ENCODE measurements around the gene RETREG1. TPM values are rescaled to one million over a fixed set of nuclear protein-coding genes. Genes with fewer than 3 reads are reported as not detected.

RETREG1 gene
- total RNA-seq, 1 donor from 2014 or later = 15.8 TPM

DNA sequence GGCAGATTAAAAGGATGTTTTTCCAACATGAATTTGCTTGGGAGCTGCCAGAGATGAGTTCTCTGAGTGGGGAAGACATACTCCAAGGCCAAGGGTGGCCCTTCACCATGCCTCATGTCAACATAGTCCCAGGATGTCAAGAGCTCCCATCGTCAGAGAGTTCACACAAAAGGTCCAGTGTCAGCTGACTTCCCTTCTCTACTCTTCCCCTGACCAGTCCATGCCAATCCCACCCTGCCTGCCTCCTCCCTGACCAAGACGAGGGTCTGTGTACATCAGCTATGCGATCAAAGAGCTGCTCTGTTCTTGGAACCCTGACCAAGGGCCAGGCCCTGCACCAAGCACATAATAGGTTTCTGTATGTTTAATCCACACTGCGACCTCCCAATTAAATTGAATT is 80.0 kb downstream of the RETREG1 start:
- no peaks in the 10 kb centered on the region for H3K4me1 Mint-ChIP-seq (ENCODE audit: unreplicated experiment)

DNA sequence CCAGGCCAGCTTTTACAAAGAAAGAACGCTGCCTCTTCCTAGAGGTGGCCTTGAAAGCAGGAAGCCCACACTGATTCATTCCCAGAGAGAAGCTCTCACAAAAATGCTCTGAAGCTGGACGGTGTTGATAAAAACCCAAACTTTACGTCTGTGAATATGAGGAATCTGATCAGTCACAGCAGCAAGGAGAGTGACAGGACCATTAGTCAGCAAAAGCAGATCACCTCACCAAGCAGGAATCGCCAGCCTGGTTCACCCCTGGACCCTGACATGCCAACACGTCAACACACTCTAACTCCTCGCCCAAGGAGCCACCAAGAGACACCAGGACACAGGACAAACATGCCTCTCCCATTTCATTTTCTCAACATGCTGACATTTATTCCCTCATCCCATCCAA is 80.6 kb downstream of the RETREG1 start:
- Mint-ChIP-seq H3K36me3 (ENCODE audit: low read depth, unreplicated experiment) (no peaks in the 10 kb centered on the region), H3K27me3 (ENCODE audit: unreplicated experiment) (no peaks in the 10 kb centered on the region), H3K4me3 (ENCODE audit: unreplicated experiment) (no peak overlapping the region), H3K27ac (ENCODE audit: unreplicated experiment) (no peak overlapping the region), H3K4me1 (ENCODE audit: unreplicated experiment) (no peaks in the 10 kb centered on the region), H3K9me3 (ENCODE audit: unreplicated experiment) (no peaks in the 10 kb centered on the region)
- DNase-seq (ENCODE audit: low spot score) = no peak
- TF ChIP-seq, protein P1, sequence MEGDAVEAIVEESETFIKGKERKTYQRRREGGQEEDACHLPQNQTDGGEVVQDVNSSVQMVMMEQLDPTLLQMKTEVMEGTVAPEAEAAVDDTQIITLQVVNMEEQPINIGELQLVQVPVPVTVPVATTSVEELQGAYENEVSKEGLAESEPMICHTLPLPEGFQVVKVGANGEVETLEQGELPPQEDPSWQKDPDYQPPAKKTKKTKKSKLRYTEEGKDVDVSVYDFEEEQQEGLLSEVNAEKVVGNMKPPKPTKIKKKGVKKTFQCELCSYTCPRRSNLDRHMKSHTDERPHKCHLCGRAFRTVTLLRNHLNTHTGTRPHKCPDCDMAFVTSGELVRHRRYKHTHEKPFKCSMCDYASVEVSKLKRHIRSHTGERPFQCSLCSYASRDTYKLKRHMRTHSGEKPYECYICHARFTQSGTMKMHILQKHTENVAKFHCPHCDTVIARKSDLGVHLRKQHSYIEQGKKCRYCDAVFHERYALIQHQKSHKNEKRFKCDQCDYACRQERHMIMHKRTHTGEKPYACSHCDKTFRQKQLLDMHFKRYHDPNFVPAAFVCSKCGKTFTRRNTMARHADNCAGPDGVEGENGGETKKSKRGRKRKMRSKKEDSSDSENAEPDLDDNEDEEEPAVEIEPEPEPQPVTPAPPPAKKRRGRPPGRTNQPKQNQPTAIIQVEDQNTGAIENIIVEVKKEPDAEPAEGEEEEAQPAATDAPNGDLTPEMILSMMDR (IDR thresholded peaks at IDR 0.05; ENCODE audit: unreplicated experiment) = no peak

More for the DNA sequence above, 80.0 kb downstream of the RETREG1 start:
- TF ChIP-seq, protein P1 (IDR thresholded peaks at IDR 0.05; ENCODE audit: unreplicated experiment) = no peak
- H3K27me3 Mint-ChIP-seq (ENCODE audit: unreplicated experiment) = no peaks in the 10 kb centered on the region
- no peak for DNase-seq (ENCODE audit: low spot score)
- H3K27ac Mint-ChIP-seq (ENCODE audit: unreplicated experiment) = no peak overlapping the region
- H3K9me3 Mint-ChIP-seq (ENCODE audit: unreplicated experiment) = no peaks in the 10 kb centered on the region
- H3K4me3 Mint-ChIP-seq (ENCODE audit: unreplicated experiment) = no peak overlapping the region
- H3K36me3 Mint-ChIP-seq (ENCODE audit: low read depth, unreplicated experiment) = no peaks in the 10 kb centered on the region

DNA sequence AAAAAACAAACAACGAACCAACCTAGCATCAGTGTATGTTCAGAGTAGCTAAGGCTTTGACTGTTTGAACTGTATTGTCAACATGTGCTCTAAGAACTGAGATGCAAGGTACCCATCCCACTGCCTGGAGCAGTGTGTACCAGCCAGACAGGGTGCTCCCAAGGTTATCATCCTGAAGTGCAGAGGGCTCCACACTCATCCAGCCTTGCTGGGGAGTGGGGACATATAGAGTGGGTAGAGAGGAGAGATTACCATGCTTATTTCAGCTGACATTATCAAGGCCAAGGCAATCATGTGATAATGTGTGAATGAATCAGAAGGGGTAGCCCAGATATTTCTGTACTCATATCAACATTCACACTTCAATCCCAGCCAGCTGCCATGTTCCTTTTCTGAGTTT is 82.5 kb downstream of the RETREG1 start:
- Mint-ChIP-seq H3K36me3 (ENCODE audit: low read depth, unreplicated experiment) (no peaks in the 10 kb centered on the region), H3K4me3 (ENCODE audit: unreplicated experiment) (no peak overlapping the region), H3K27ac (ENCODE audit: unreplicated experiment) (no peak overlapping the region), H3K4me1 (ENCODE audit: unreplicated experiment) (no peaks in the 10 kb centered on the region), H3K9me3 (ENCODE audit: unreplicated experiment) (no peaks in the 10 kb centered on the region), H3K27me3 (ENCODE audit: unreplicated experiment) (no peaks in the 10 kb centered on the region)
- no peak for DNase-seq (ENCODE audit: low spot score)
- TF ChIP-seq, protein P1 (IDR thresholded peaks at IDR 0.05; ENCODE audit: unreplicated experiment) = no peak

DNA sequence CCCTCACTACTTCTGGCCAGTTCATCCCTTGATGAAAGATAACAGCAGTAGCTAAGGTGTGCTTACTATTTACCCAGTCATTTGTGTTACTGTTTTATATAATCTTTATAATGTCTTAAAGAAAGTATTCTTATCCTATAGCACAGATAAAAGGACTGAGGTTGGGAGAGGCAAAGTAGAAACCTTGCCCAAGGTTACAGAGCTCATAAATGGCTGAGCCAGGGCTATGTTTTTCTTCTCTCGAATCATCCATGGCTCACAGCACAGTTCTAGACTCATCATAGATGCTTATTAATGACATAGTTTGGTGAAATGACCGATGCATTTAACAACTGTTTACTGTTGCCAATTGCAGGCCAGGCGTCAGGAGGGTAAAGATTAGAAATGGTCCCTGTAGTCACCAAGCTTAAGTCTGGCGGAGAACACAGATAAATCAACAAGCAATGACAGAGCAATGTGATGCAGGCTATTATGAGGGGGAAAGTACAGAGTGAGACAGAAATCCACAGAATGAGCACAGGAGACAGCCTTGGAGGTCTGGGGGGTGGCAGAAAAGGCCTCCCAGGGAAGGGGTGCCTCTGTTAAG is 85.6 kb downstream of the RETREG1 start:
- no peaks in the 10 kb centered on the region for H3K9me3 Mint-ChIP-seq (ENCODE audit: unreplicated experiment)
- TF ChIP-seq, protein P1 (IDR thresholded peaks at IDR 0.05; ENCODE audit: unreplicated experiment) = no peak
- no peak overlapping the region for H3K27ac Mint-ChIP-seq (ENCODE audit: unreplicated experiment)
- H3K36me3 Mint-ChIP-seq (ENCODE audit: low read depth, unreplicated experiment) = no peaks in the 10 kb centered on the region
- DNase-seq (ENCODE audit: low spot score) = no peak
- no peak overlapping the region for H3K4me3 Mint-ChIP-seq (ENCODE audit: unreplicated experiment)
- no peaks in the 10 kb centered on the region for H3K27me3 Mint-ChIP-seq (ENCODE audit: unreplicated experiment)
- H3K4me1 Mint-ChIP-seq (ENCODE audit: unreplicated experiment) = no peaks in the 10 kb centered on the region

DNA sequence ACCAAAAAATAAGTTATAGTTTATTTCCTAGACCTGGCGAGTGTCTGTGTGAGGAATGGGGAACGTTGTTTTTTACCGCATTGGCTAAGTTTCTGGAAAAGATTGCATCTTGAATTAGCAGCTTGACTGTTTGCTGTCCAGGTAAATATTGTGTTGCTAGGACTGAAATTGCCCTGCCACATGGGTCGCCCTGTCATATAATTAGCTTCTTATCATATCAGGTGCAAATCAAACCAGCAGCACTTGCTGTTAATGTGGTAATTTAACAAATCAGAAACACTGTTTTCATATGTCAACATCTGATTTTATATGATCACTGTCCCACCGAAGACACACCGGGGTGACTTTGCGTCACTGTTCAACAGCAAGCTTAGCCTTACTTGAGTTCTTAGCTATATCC is 87.5 kb downstream of the RETREG1 start:
- no peak overlapping the region for H3K4me3 Mint-ChIP-seq (ENCODE audit: unreplicated experiment)
- DNase-seq (ENCODE audit: low spot score) = no peak
- no peaks in the 10 kb centered on the region for H3K9me3 Mint-ChIP-seq (ENCODE audit: unreplicated experiment)
- no peaks in the 10 kb centered on the region for H3K27me3 Mint-ChIP-seq (ENCODE audit: unreplicated experiment)
- H3K36me3 Mint-ChIP-seq (ENCODE audit: low read depth, unreplicated experiment) = no peaks in the 10 kb centered on the region
- no peaks in the 10 kb centered on the region for H3K4me1 Mint-ChIP-seq (ENCODE audit: unreplicated experiment)
- TF ChIP-seq, protein P1 (IDR thresholded peaks at IDR 0.05; ENCODE audit: unreplicated experiment) = no peak
- no peak overlapping the region for H3K27ac Mint-ChIP-seq (ENCODE audit: unreplicated experiment)
